Measurements from ENCODE around the gene FKRP. TPM values are rescaled to one million over a fixed set of nuclear protein-coding genes. Genes with fewer than 3 reads are reported as not detected.

Gene FKRP
- total and polyA plus RNA-seq, 2 of the 13 experiments (the other 11 are each of a cell fraction or from before 2014, with no cell fraction given), result 7.3 to 9.8 TPM

GRCh38 chr19:46788262-46788967, 42.6 kb downstream of the FKRP start, which contains the start of gene SLC1A5 (continued):
- no peak for TF ChIP-seq ZNF280D (CRISPR knock-in tag; IDR thresholded peaks at IDR 0.05)
- TF ChIP-seq ZMYM4 (CRISPR knock-in tag; IDR thresholded peaks at IDR 0.05), result peak; percentile 78
- TF ChIP-seq SIX1 (CRISPR knock-in tag; IDR thresholded peaks at IDR 0.05; ENCODE audit: borderline replicate concordance), result peak; percentile 72; the same call in 1 of the 2 replicates
- no peak for TF ChIP-seq ZHX2 (IDR thresholded peaks at IDR 0.05; ENCODE audit: low read depth)
- TF ChIP-seq ZHX2 (CRISPR knock-in tag; IDR thresholded peaks at IDR 0.05; ENCODE audit: borderline replicate concordance), result no peak
- TF ChIP-seq TEAD2 (CRISPR knock-in tag; IDR thresholded peaks at IDR 0.05), result no peak
- TF ChIP-seq SIN3B (IDR thresholded peaks at IDR 0.05; ENCODE audit: low read length), result no peak
- TF ChIP-seq JUNB (CRISPR knock-in tag; IDR thresholded peaks at IDR 0.05; ENCODE audit: borderline replicate concordance), result no peak
- 0 out of 2 replicates have a peak, but pooled peaks have one; percentile 76 for TF ChIP-seq ZSCAN21 (CRISPR knock-in tag; IDR thresholded peaks at IDR 0.05; ENCODE audit: borderline replicate concordance)
- TF ChIP-seq DZIP1 (CRISPR knock-in tag; IDR thresholded peaks at IDR 0.05), result no peak
- TF ChIP-seq ZMYM2 (CRISPR knock-in tag; IDR thresholded peaks at IDR 0.05), result 0 out of 2 replicates have a peak, but pooled peaks have one; percentile 41
- no peak for TF ChIP-seq ZNF615 (CRISPR knock-in tag; IDR thresholded peaks at IDR 0.05; ENCODE audit: borderline replicate concordance)
- TF ChIP-seq KAT7 (CRISPR knock-in tag; IDR thresholded peaks at IDR 0.05; ENCODE audit: borderline replicate concordance), result no peak; the same call in 1 of the 2 replicates
